Measurements from ENCODE around the gene SIGLEC11. TPM values are rescaled to one million over a fixed set of nuclear protein-coding genes. Genes with fewer than 3 reads are reported as not detected.

Gene SIGLEC11
- total and polyA plus RNA-seq, 3 experiments from 2014 or later: not detected

GRCh38 chr19:50001775-50002174 lies 40.8 kb upstream of the SIGLEC11 start:
- H3K27ac ChIP-seq (ENCODE audit: low read depth, low read length): no peak overlapping the region
- H3K4me3 ChIP-seq (ENCODE audit: low read length): no peak overlapping the region
- no peaks in the 10 kb centered on the region for H3K9me3 Mint-ChIP-seq
- no peaks in the 10 kb centered on the region for H3K27me3 Mint-ChIP-seq
- CTCF ChIA-PET: interaction anchor here (1.5 kb wide), 1 partner anchor 41 kb away, joined by 3 read pairs; no protein-coding TSS in a partner anchor
- no peaks in the 10 kb centered on the region for H3K27me3 ChIP-seq (ENCODE audit: insufficient read depth, low read length, poor library complexity, severe bottlenecking)
- POLR2A ChIA-PET: no interaction called here
- no peaks in the 10 kb centered on the region for H3K9me3 ChIP-seq (ENCODE audit: low read length)
- H3K36me3 Mint-ChIP-seq: peaks cover 0 to 89% (median 10%) of the 10 kb centered on the region in 3 donors
- no peak overlapping the region for H3K4me3 Mint-ChIP-seq
- H3K4me1 ChIP-seq (ENCODE audit: insufficient read depth, low read length): peaks cover 7% of the 10 kb centered on the region
- peaks cover 59% of the 10 kb centered on the region for H3K36me3 ChIP-seq (ENCODE audit: insufficient read depth, low read length)
- peaks cover 16 to 29% (median 19%) of the 10 kb centered on the region in 3 donors for H3K4me1 Mint-ChIP-seq
- no peak for DNase-seq
- H3K27ac Mint-ChIP-seq: no peak overlapping the region

- H3K27ac Mint-ChIP-seq: peak overlapping the region in 1 of 8 donors; percentile 86
- Histone ChIP-seq H3K27me3 (ENCODE audit: insufficient read depth, low read length, poor library complexity, severe bottlenecking) (no peaks in the 10 kb centered on the region), H3K4me1 (ENCODE audit: insufficient read depth, low read length) (peaks cover 7% of the 10 kb centered on the region), H3K27ac (ENCODE audit: low read depth, low read length) (no peak overlapping the region), H3K4me3 (ENCODE audit: low read length) (no peak overlapping the region), H3K36me3 (ENCODE audit: insufficient read depth, low read length) (peaks cover 56% of the 10 kb centered on the region), H3K9me3 (ENCODE audit: low read length) (no peaks in the 10 kb centered on the region)
- ChIA-PET POLR2A (no interaction called here), CTCF (no interaction called here)
- H3K36me3 Mint-ChIP-seq: peaks cover 0 to 89% (median 6%) of the 10 kb centered on the region in 3 donors
- H3K27me3 Mint-ChIP-seq: no peaks in the 10 kb centered on the region
- no peak overlapping the region for H3K4me3 Mint-ChIP-seq
- H3K9me3 Mint-ChIP-seq: no peaks in the 10 kb centered on the region
- H3K4me1 Mint-ChIP-seq: peaks cover 16 to 29% (median 19%) of the 10 kb centered on the region in 3 donors
- DNase-seq: no peak
Observed at GRCh38 chr19:50000841-50001557, 40.0 kb upstream of the SIGLEC11 start.

GRCh38 chr19:50000038-50000840 lies 39.3 kb upstream of the SIGLEC11 start:
- no peaks in the 10 kb centered on the region for H3K27me3 ChIP-seq (ENCODE audit: insufficient read depth, low read length, poor library complexity, severe bottlenecking)
- Mint-ChIP-seq H3K9me3 (no peaks in the 10 kb centered on the region), H3K27ac (no peak overlapping the region), H3K27me3 (no peaks in the 10 kb centered on the region), H3K4me1 (peaks cover 12 to 29% (median 19%) of the 10 kb centered on the region in 3 donors), H3K4me3 (no peak overlapping the region), H3K36me3 (peaks cover 3 to 88% (median 5%) of the 10 kb centered on the region in 3 donors)
- no peak for DNase-seq
- ChIA-PET CTCF (no interaction called here), POLR2A (no interaction called here)
- H3K9me3 ChIP-seq (ENCODE audit: low read length): no peaks in the 10 kb centered on the region
- peaks cover 60% of the 10 kb centered on the region for H3K36me3 ChIP-seq (ENCODE audit: insufficient read depth, low read length)
- H3K27ac ChIP-seq (ENCODE audit: low read depth, low read length): no peak overlapping the region
- no peak overlapping the region for H3K4me3 ChIP-seq (ENCODE audit: low read length)
- peaks cover 7% of the 10 kb centered on the region for H3K4me1 ChIP-seq (ENCODE audit: insufficient read depth, low read length)

GRCh38 chr19:49999371-50000010 lies 38.5 kb upstream of the SIGLEC11 start:
- H3K4me1 ChIP-seq (ENCODE audit: insufficient read depth, low read length): peaks cover 7% of the 10 kb centered on the region
- H3K36me3 ChIP-seq (ENCODE audit: insufficient read depth, low read length): peaks cover 67% of the 10 kb centered on the region
- ChIA-PET POLR2A (no interaction called here), CTCF (no interaction called here)
- no peaks in the 10 kb centered on the region for H3K27me3 ChIP-seq (ENCODE audit: insufficient read depth, low read length, poor library complexity, severe bottlenecking)
- DNase-seq: no peak
- no peak overlapping the region for H3K4me3 Mint-ChIP-seq
- H3K9me3 Mint-ChIP-seq: no peaks in the 10 kb centered on the region
- no peak overlapping the region for H3K27ac ChIP-seq (ENCODE audit: low read depth, low read length)
- no peak overlapping the region for H3K27ac Mint-ChIP-seq
- no peaks in the 10 kb centered on the region for H3K9me3 ChIP-seq (ENCODE audit: low read length)
- H3K27me3 Mint-ChIP-seq: no peaks in the 10 kb centered on the region
- peaks cover 5 to 22% (median 13%) of the 10 kb centered on the region in 3 donors for H3K4me1 Mint-ChIP-seq
- peaks cover 4 to 89% (median 8%) of the 10 kb centered on the region in 3 donors for H3K36me3 Mint-ChIP-seq
- no peak overlapping the region for H3K4me3 ChIP-seq (ENCODE audit: low read length)

- peak in 1 of 5 donors; percentile 8 for DNase-seq
- Mint-ChIP-seq H3K4me3 (no peak overlapping the region), H3K36me3 (peaks cover 5 to 90% (median 7%) of the 10 kb centered on the region in 3 donors), H3K4me1 (peaks cover 0 to 4% (median 4%) of the 10 kb centered on the region in 3 donors), H3K9me3 (no peaks in the 10 kb centered on the region), H3K27me3 (no peaks in the 10 kb centered on the region), H3K27ac (peak overlapping the region in 2 of 8 donors; percentile 2 to 56)
- peaks cover 60% of the 10 kb centered on the region for H3K36me3 ChIP-seq (ENCODE audit: insufficient read depth, low read length)
- H3K4me3 ChIP-seq (ENCODE audit: low read length): no peak overlapping the region
- H3K27me3 ChIP-seq (ENCODE audit: insufficient read depth, low read length, poor library complexity, severe bottlenecking): no peaks in the 10 kb centered on the region
- no peaks in the 10 kb centered on the region for H3K9me3 ChIP-seq (ENCODE audit: low read length)
- ChIA-PET POLR2A (no interaction called here), CTCF (interaction anchor here (1.7 kb wide), 1 partner anchor 13 kb away, joined by 5 read pairs; no protein-coding TSS in a partner anchor)
- H3K27ac ChIP-seq (ENCODE audit: low read depth, low read length): no peak overlapping the region
- no peaks in the 10 kb centered on the region for H3K4me1 ChIP-seq (ENCODE audit: insufficient read depth, low read length)
Observed at GRCh38 chr19:49997709-49998108, 36.7 kb upstream of the SIGLEC11 start.

- Histone ChIP-seq H3K4me3 (ENCODE audit: low read length) (no peak overlapping the region), H3K9me3 (ENCODE audit: low read length) (no peaks in the 10 kb centered on the region), H3K4me1 (ENCODE audit: insufficient read depth, low read length) (no peaks in the 10 kb centered on the region), H3K27ac (ENCODE audit: low read depth, low read length) (no peak overlapping the region), H3K27me3 (ENCODE audit: insufficient read depth, low read length, poor library complexity, severe bottlenecking) (no peaks in the 10 kb centered on the region), H3K36me3 (ENCODE audit: insufficient read depth, low read length) (peaks cover 25% of the 10 kb centered on the region)
- Mint-ChIP-seq H3K4me1 (peaks cover 0 to 4% (median 0%) of the 10 kb centered on the region in 3 donors), H3K9me3 (no peaks in the 10 kb centered on the region), H3K27me3 (no peaks in the 10 kb centered on the region), H3K36me3 (peaks cover 9 to 91% (median 24%) of the 10 kb centered on the region in 3 donors), H3K27ac (peak overlapping the region in 3 of 8 donors; percentile 65 to 74 (median 70)), H3K4me3 (no peak overlapping the region)
- DNase-seq: no peak
- CTCF ChIA-PET: no interaction called here
- POLR2A ChIA-PET: no interaction called here
Observed at GRCh38 chr19:49988433-49988832, 27.5 kb upstream of the SIGLEC11 start.

- no peaks in the 10 kb centered on the region for H3K27me3 Mint-ChIP-seq
- Histone ChIP-seq H3K27ac (ENCODE audit: low read depth, low read length) (no peak overlapping the region), H3K4me1 (ENCODE audit: insufficient read depth, low read length) (no peaks in the 10 kb centered on the region), H3K36me3 (ENCODE audit: insufficient read depth, low read length) (peaks cover 25% of the 10 kb centered on the region), H3K9me3 (ENCODE audit: low read length) (no peaks in the 10 kb centered on the region), H3K4me3 (ENCODE audit: low read length) (no peak overlapping the region), H3K27me3 (ENCODE audit: insufficient read depth, low read length, poor library complexity, severe bottlenecking) (no peaks in the 10 kb centered on the region)
- ChIA-PET POLR2A (no interaction called here), CTCF (interaction anchor here (1.4 kb wide), 1 partner anchor 50 kb away, joined by 7 read pairs; no protein-coding TSS in a partner anchor)
- peaks cover 9 to 87% (median 24%) of the 10 kb centered on the region in 3 donors for H3K36me3 Mint-ChIP-seq
- DNase-seq: no peak
- H3K9me3 Mint-ChIP-seq: no peaks in the 10 kb centered on the region
- H3K4me3 Mint-ChIP-seq: no peak overlapping the region
- peak overlapping the region in 1 of 8 donors; percentile 54 for H3K27ac Mint-ChIP-seq
- peaks cover 0 to 4% (median 0%) of the 10 kb centered on the region in 3 donors for H3K4me1 Mint-ChIP-seq
Observed at GRCh38 chr19:49988007-49988406, 27.0 kb upstream of the SIGLEC11 start.
